ENCODE data around the gene RAB43.

RAB43 gene

GRCh38 chr3:129046037-129046731 is 75.4 kb downstream of the RAB43 start:
- in situ Hi-C loops (cut with MboI; ENCODE audit: low sequenced_read_pairs, unreplicated experiment), result no loop called here
- TF ChIP-seq CTCF (IDR thresholded peaks at IDR 0.05; ENCODE audit: borderline replicate concordance, control extremely low read depth, extremely low read depth, insufficient read depth, missing control alignments), result no peak
- no peak for DNase-seq (ENCODE audit: low spot score)

GRCh38 chr3:129045675-129046036 is 75.9 kb downstream of the RAB43 start:
- in situ Hi-C loops (cut with MboI; ENCODE audit: low sequenced_read_pairs, unreplicated experiment), result no loop called here
- peak; percentile 58 for DNase-seq (ENCODE audit: low spot score)
- TF ChIP-seq CTCF (IDR thresholded peaks at IDR 0.05; ENCODE audit: borderline replicate concordance, control extremely low read depth, extremely low read depth, insufficient read depth, missing control alignments), result no peak

- TF ChIP-seq CTCF (IDR thresholded peaks at IDR 0.05; ENCODE audit: borderline replicate concordance, control extremely low read depth, extremely low read depth, insufficient read depth, missing control alignments), result no peak
- no peak for DNase-seq (ENCODE audit: low spot score)
- in situ Hi-C loops (cut with MboI; ENCODE audit: low sequenced_read_pairs, unreplicated experiment), result no loop called here
Measured at GRCh38 chr3:129040579-129041300, 80.9 kb downstream of the RAB43 start.

GRCh38 chr3:129040039-129040336 is 81.6 kb downstream of the RAB43 start:
- in situ Hi-C loops (cut with MboI; ENCODE audit: low sequenced_read_pairs, unreplicated experiment), result no loop called here
- DNase-seq (ENCODE audit: low spot score), result no peak
- TF ChIP-seq CTCF (IDR thresholded peaks at IDR 0.05; ENCODE audit: borderline replicate concordance, control extremely low read depth, extremely low read depth, insufficient read depth, missing control alignments), result no peak

- no peak for TF ChIP-seq CTCF (IDR thresholded peaks at IDR 0.05; ENCODE audit: borderline replicate concordance, control extremely low read depth, extremely low read depth, insufficient read depth, missing control alignments)
- in situ Hi-C loops (cut with MboI; ENCODE audit: low sequenced_read_pairs, unreplicated experiment), result no loop called here
- DNase-seq (ENCODE audit: low spot score), result no peak
Measured at GRCh38 chr3:129039271-129040038, 82.1 kb downstream of the RAB43 start.

- in situ Hi-C loops (cut with MboI; ENCODE audit: low sequenced_read_pairs, unreplicated experiment), result no loop called here
- DNase-seq (ENCODE audit: low spot score), result no peak
- no peak for TF ChIP-seq CTCF (IDR thresholded peaks at IDR 0.05; ENCODE audit: borderline replicate concordance, control extremely low read depth, extremely low read depth, insufficient read depth, missing control alignments)
Measured at GRCh38 chr3:129038121-129038855, 83.3 kb downstream of the RAB43 start.
